Endothelial cell of umbilical vein (primary cell): ENCODE results near the gene CISH. TPM values are rescaled to one million over a fixed set of nuclear protein-coding genes. Genes with fewer than 3 reads are reported as not detected.

ENCODE experiments used
- BruUV-seq: library from RNA; stranded (reverse); fragments of 400-500 nt; replicated peaks from 2 replicates; lab custom pipeline; 2021; lab: Mats Ljungman, UMichigan
- CTCF ChIA-PET: fragments of 300-600, 350-600 bp; sonication (Branson Sonifier 250); formaldehyde crosslinking; loops from one replicate; lab custom pipeline; 2021; ENCODE audit warnings: antibody characterized with exemption, inconsistent platforms; lab: Charles Lee
- POLR2A ChIA-PET: fragments of 300-600, 350-600 bp; sonication (Branson Sonifier 250); formaldehyde crosslinking; loops from one replicate; lab custom pipeline; 2021; ENCODE audit warnings: antibody characterized with exemption, inconsistent platforms; lab: Charles Lee
- DNase-seq: peaks from one replicate; pipeline ENCODE4 v3.0.0-alpha.2; 2011; ENCODE audit warnings: low read depth, low spot score
- FAIRE-seq: peaks from 2 replicates; lab custom pipeline; 2011; peaks lifted over from hg19 to GRCh38; lab: Jason Lieb, UNC
- H2AFZ ChIP-seq: 2 replicates; pipeline ENCODE4 v1.6.0; 2012; ENCODE audit warnings: low read depth, low read length, control low read depth, inconsistent platforms
- H3K27ac ChIP-seq: 2 replicates; pipeline ENCODE4 v1.5.1; 2011; ENCODE audit warnings: low read depth, mild to moderate bottlenecking, control low read depth, low read length, moderate library complexity; ENCODE audit not compliant: insufficient read depth
- H3K27me3 ChIP-seq, 2 experiments: 2 replicates each; pipeline versions ENCODE4 v1.6.0 to v1.6.1; 2011; ENCODE audit warnings: low read length in 2 of 2, mixed read lengths in 1 of 2; ENCODE audit not compliant: control insufficient read depth in 2 of 2, insufficient read depth in 2 of 2
- H3K36me3 ChIP-seq, 2 experiments: 2 replicates in 1 of 2; 3 replicates in 1 of 2; pipeline ENCODE4 v1.5.1; 2011; ENCODE audit warnings: low read length in 2 of 2, mild to moderate bottlenecking in 1 of 2, moderate library complexity in 1 of 2; ENCODE audit not compliant: control insufficient read depth in 2 of 2, insufficient read depth in 2 of 2; ENCODE audit errors: extremely low read depth in 1 of 2
- H3K4me1 ChIP-seq: 3 replicates; pipeline ENCODE4 v1.5.1; 2011; ENCODE audit warnings: mild to moderate bottlenecking, low read length; ENCODE audit not compliant: control insufficient read depth, insufficient read depth; ENCODE audit errors: extremely low read depth
- H3K4me2 ChIP-seq: 2 replicates; pipeline ENCODE4 v1.6.1; 2011; ENCODE audit warnings: low read length, control low read depth, mixed read lengths; ENCODE audit not compliant: insufficient read depth
- H3K4me3 ChIP-seq, 3 experiments: fragments of 200-600 bp in 1 of 3; sonication (generic), shearing (Covaris generic) in 1 of 3; replicated peaks in 1 of 3; 2 replicates each; pipeline ENCODE4 v1.5.1; 2011 to 2016; ENCODE audit warnings: control low read depth in 3 of 3, low read length in 3 of 3, mild to moderate bottlenecking in 2 of 3, inconsistent platforms in 1 of 3, low read depth in 1 of 3, moderate library complexity in 1 of 3; ENCODE audit not compliant: insufficient read depth in 1 of 3
- H3K79me2 ChIP-seq: 2 replicates; pipeline ENCODE4 v1.6.0; 2012; ENCODE audit warnings: low read length, inconsistent platforms; ENCODE audit not compliant: control insufficient read depth, insufficient read depth
- H3K9ac ChIP-seq: replicated peaks from 2 replicates; pipeline ENCODE3; 2011; ENCODE audit warnings: low read length, control low read depth; ENCODE audit not compliant: insufficient read depth; ENCODE audit errors: extremely low read depth
- H3K9me1 ChIP-seq: replicated peaks from 3 replicates; pipeline ENCODE4 v1.6.0; 2011; ENCODE audit warnings: mild to moderate bottlenecking, low read length; ENCODE audit not compliant: control insufficient read depth, insufficient read depth; ENCODE audit errors: extremely low read depth
- H3K9me3 ChIP-seq: replicated peaks from 2 replicates; pipeline ENCODE4 v1.5.1; 2012; ENCODE audit warnings: low read length, inconsistent platforms; ENCODE audit not compliant: control insufficient read depth, insufficient read depth
- H4K20me1 ChIP-seq: replicated peaks from 2 replicates; pipeline ENCODE3; 2011; ENCODE audit warnings: mild to moderate bottlenecking, low read length; ENCODE audit not compliant: control insufficient read depth, insufficient read depth; ENCODE audit errors: extremely low read depth
- CTCF ChIP-seq, 2 donors: IDR thresholded peaks; 1 replicate in 1 of 2; 2 replicates in 1 of 2; pipeline ENCODE4 v1.5.1; 2011; ENCODE audit warnings: low read length in 2 of 2, mild to moderate bottlenecking in 2 of 2, moderate library complexity in 2 of 2, control low read depth in 1 of 2, inconsistent platforms in 1 of 2, low read depth in 1 of 2; ENCODE audit not compliant: insufficient read depth in 1 of 2; ENCODE audit errors: extremely low read depth in 1 of 2
- EZH2 ChIP-seq: IDR thresholded peaks from 2 replicates; pipeline ENCODE4 v1.6.1; 2012; ENCODE audit warnings: borderline replicate concordance, low read depth, mild to moderate bottlenecking, moderate library complexity, low read length, inconsistent platforms; ENCODE audit not compliant: severe bottlenecking
- FOS ChIP-seq: IDR thresholded peaks from 2 replicates; pipeline ENCODE4 v1.6.1; 2011; ENCODE audit warnings: mild to moderate bottlenecking, low read length, moderate library complexity, borderline replicate concordance; ENCODE audit not compliant: insufficient read depth
- GATA2 ChIP-seq: IDR thresholded peaks from 2 replicates; pipeline ENCODE4 v1.7.0; 2011; ENCODE audit warnings: low read depth, mild to moderate bottlenecking, moderate library complexity, mixed read lengths, low read length; ENCODE audit not compliant: insufficient read length, insufficient read depth
- JUN ChIP-seq: IDR thresholded peaks from 2 replicates; pipeline ENCODE4 v1.6.1; 2011; ENCODE audit warnings: borderline replicate concordance, low read depth; ENCODE audit not compliant: insufficient read length, insufficient read depth
- MAX ChIP-seq: IDR thresholded peaks from 2 replicates; pipeline ENCODE4 v1.6.1; 2011; ENCODE audit not compliant: insufficient read depth, insufficient read length
- MYC ChIP-seq: IDR thresholded peaks from one replicate; pipeline ENCODE4 v1.6.1; 2011; ENCODE audit warnings: mild to moderate bottlenecking, low read depth, low read length
- POLR2A ChIP-seq: IDR thresholded peaks from 2 replicates; pipeline ENCODE4 v1.6.1; 2012; ENCODE audit warnings: low read depth, mild to moderate bottlenecking, control low read depth, low read length
- POLR2AphosphoS5 ChIP-seq: IDR thresholded peaks from 2 replicates; pipeline ENCODE4 v1.6.1; 2012; ENCODE audit warnings: low read depth, mild to moderate bottlenecking, control low read depth, low read length, moderate library complexity; ENCODE audit not compliant: insufficient read depth
- dilution Hi-C: fragments of 300-500 bp; cut with MboI; formaldehyde crosslinking; loops from one replicate; pipeline ENCODE4 v1.15.0; 2019; ENCODE audit warnings: low sequenced_read_pairs; ENCODE audit not compliant: extremely low pct_ligation_motif_present
- intact Hi-C: fragments of 100-400 bp; cut with micrococcal nuclease; formaldehyde crosslinking; loops from one replicate; pipeline ENCODE4 v1.10.0; 2022
- polyA plus RNA-seq, 4 experiments: library from polyadenylated mRNA; depleted of rRNA in 3 of 4; stranded (reverse) in 3 of 4; unstranded in 1 of 4; fragments of >200 nt; gene quantifications; 2 replicates each; pipeline versions ENCODE4 v1.2.1 to v1.2.3, GENCODE V29; 2011 to 2012; ENCODE audit warnings: missing spikeins in 1 of 4
- total RNA-seq: library from RNA; stranded (reverse); gene quantifications from 2 replicates; pipeline ENCODE4 v1.2.3, GENCODE V29; 2021

Gene CISH
- total and polyA plus RNA-seq, 2 donors (not counting 3 experiments of a cell fraction or from before 2014, with no cell fraction given), result 2.2 to 4.1 TPM

- no peak overlapping the region for H3K4me3 ChIP-seq
- no peak overlapping the region for H3K9ac ChIP-seq
- H3K27me3 ChIP-seq, result no peaks in the 10 kb centered on the region
- ChIA-PET POLR2A (no interaction called here), CTCF (interaction anchor here (1.0 to 1.5 kb wide), 2 partner anchors 18 to 33 kb away, joined by 4 to 6 read pairs; no protein-coding TSS in a partner anchor)
- FAIRE-seq (no peak), DNase-seq (no peak)
- dilution Hi-C loops (no loop called here), intact Hi-C loops (no loop called here)
- TF ChIP-seq POLR2AphosphoS5 (no peak), MYC (no peak), CTCF (IDR thresholded peaks at IDR 0.05; ENCODE audit: extremely low read depth in 1 of 2, insufficient read depth in 1 of 2, low read depth in 1 of 2, low read length in 2 of 2) (no peak), MAX (no peak), GATA2 (no peak), JUN (no peak), POLR2A (no peak), EZH2 (no peak), FOS (no peak)
- no peaks in the 10 kb centered on the region for H3K9me3 ChIP-seq
- H3K9me1 ChIP-seq, result no peaks in the 10 kb centered on the region
- no peak overlapping the region for H3K27ac ChIP-seq
- no peak overlapping the region for H2AFZ ChIP-seq
- H3K79me2 ChIP-seq, result no peaks in the 10 kb centered on the region
- H3K36me3 ChIP-seq, result peaks cover 0 to 1% of the 10 kb centered on the region in 2 experiments
- no TSS peak for BruUV-seq
- H4K20me1 ChIP-seq, result no peaks in the 10 kb centered on the region
- no peaks in the 10 kb centered on the region for H3K4me1 ChIP-seq
- no peak overlapping the region for H3K4me2 ChIP-seq
Observed at GRCh38 chr3:50649451-50649931, 37.9 kb upstream of the CISH start.
